ENCODE results near the gene AP1B1. TPM values are rescaled to one million over a fixed set of nuclear protein-coding genes. Genes with fewer than 3 reads are reported as not detected.

The AP1B1 gene
- total and polyA plus RNA-seq, 4 donors = 32.7 to 97.9 (median 50.0) TPM

GRCh38 chr22:29386708-29387107 is 1.7 kb downstream of the AP1B1 start:
- Histone ChIP-seq H3K4me1 (ENCODE audit: control insufficient read depth in 5 of 5, insufficient read depth in 5 of 5, low read length in 5 of 5) (peaks cover 2 to 17% (median 6%) of the 10 kb centered on the region in 5 donors), H3K4me3 (no peak overlapping the region)

GRCh38 chr22:29385748-29386147 is 2.6 kb downstream of the AP1B1 start:
- TF ChIP-seq CTCF (IDR thresholded peaks at IDR 0.05; ENCODE audit: control extremely low read depth, extremely low read depth) = no peak
- DNase-seq (peak in 1 of 3 donors; percentile 24), ATAC-seq (ENCODE audit: insufficient read depth, low FRiP score) (no peak)
- no peak overlapping the region for H3K9ac ChIP-seq (ENCODE audit: insufficient read depth in 1 of 2, low read length in 2 of 2)
- H3K27ac ChIP-seq (ENCODE audit: low read depth in 1 of 2, low read length in 1 of 2) = no peak overlapping the region
- no peaks in the 10 kb centered on the region for H3K9me3 ChIP-seq (ENCODE audit: control insufficient read depth in 4 of 4, insufficient read depth in 3 of 4, low read length in 3 of 4)
- H3K4me1 ChIP-seq (ENCODE audit: control insufficient read depth in 5 of 5, insufficient read depth in 5 of 5, low read length in 5 of 5) = peaks cover 2 to 17% (median 6%) of the 10 kb centered on the region in 5 donors
- H3K27me3 ChIP-seq (ENCODE audit: control insufficient read depth in 3 of 3, insufficient read depth in 3 of 3, low read length in 2 of 3) = no peaks in the 10 kb centered on the region
- 16 to 30% methylated on average over 4 of the region's 4 CpGs for WGBS, 2 donors
- H3K4me3 ChIP-seq = no peak overlapping the region
- H3K36me3 ChIP-seq (ENCODE audit: control insufficient read depth in 4 of 4, insufficient read depth in 4 of 4, low read length in 4 of 4) = peaks cover 0 to 3% (median 1%) of the 10 kb centered on the region in 4 donors

More at GRCh38 chr22:29386708-29387107, 1.7 kb downstream of the AP1B1 start:
- Histone ChIP-seq H3K27ac (ENCODE audit: low read depth in 1 of 2, low read length in 1 of 2) (peak overlapping the region in 1 of 2 donors; percentile 48), H3K9me3 (ENCODE audit: control insufficient read depth in 4 of 4, insufficient read depth in 3 of 4, low read length in 3 of 4) (no peaks in the 10 kb centered on the region), H3K27me3 (ENCODE audit: control insufficient read depth in 3 of 3, insufficient read depth in 3 of 3, low read length in 2 of 3) (no peaks in the 10 kb centered on the region), H3K36me3 (ENCODE audit: control insufficient read depth in 4 of 4, insufficient read depth in 4 of 4, low read length in 4 of 4) (peaks cover 0 to 3% (median 1%) of the 10 kb centered on the region in 4 donors), H3K9ac (ENCODE audit: insufficient read depth in 1 of 2, low read length in 2 of 2) (no peak overlapping the region)
- DNase-seq (no peak), ATAC-seq (ENCODE audit: insufficient read depth, low FRiP score) (no peak)
- no peak for TF ChIP-seq CTCF (IDR thresholded peaks at IDR 0.05; ENCODE audit: control extremely low read depth, extremely low read depth)
- WGBS, 2 donors = 71 to 75% methylated on average over 8 of the region's 8 CpGs

- peaks cover 2 to 17% (median 6%) of the 10 kb centered on the region in 5 donors for H3K4me1 ChIP-seq (ENCODE audit: control insufficient read depth in 5 of 5, insufficient read depth in 5 of 5, low read length in 5 of 5)
- H3K27ac ChIP-seq (ENCODE audit: low read depth in 1 of 2, low read length in 1 of 2) = no peak overlapping the region
- H3K9ac ChIP-seq (ENCODE audit: insufficient read depth in 1 of 2, low read length in 2 of 2) = no peak overlapping the region
- H3K36me3 ChIP-seq (ENCODE audit: control insufficient read depth in 4 of 4, insufficient read depth in 4 of 4, low read length in 4 of 4) = peaks cover 0 to 3% (median 1%) of the 10 kb centered on the region in 4 donors
- H3K9me3 ChIP-seq (ENCODE audit: control insufficient read depth in 4 of 4, insufficient read depth in 3 of 4, low read length in 3 of 4) = no peaks in the 10 kb centered on the region
- no peaks in the 10 kb centered on the region for H3K27me3 ChIP-seq (ENCODE audit: control insufficient read depth in 3 of 3, insufficient read depth in 3 of 3, low read length in 2 of 3)
- ATAC-seq (ENCODE audit: insufficient read depth, low FRiP score) (no peak), DNase-seq (no peak)
- 80 to 89% methylated on average over 3 of the region's 3 CpGs for WGBS, 2 donors
- TF ChIP-seq CTCF (IDR thresholded peaks at IDR 0.05; ENCODE audit: control extremely low read depth, extremely low read depth) = no peak
- H3K4me3 ChIP-seq = no peak overlapping the region
Observed at GRCh38 chr22:29385151-29385704, 3.1 kb downstream of the AP1B1 start.

- no peak for ATAC-seq (ENCODE audit: insufficient read depth, low FRiP score)
- H3K27me3 ChIP-seq (ENCODE audit: control insufficient read depth in 3 of 3, insufficient read depth in 3 of 3, low read length in 2 of 3) = no peaks in the 10 kb centered on the region
- 97 to 100% methylated on average over 1 of the region's 1 CpG for WGBS, 2 donors
Observed at GRCh38 chr22:29383740-29384139, 4.6 kb downstream of the AP1B1 start.

More at GRCh38 chr22:29383740-29384139, 4.6 kb downstream of the AP1B1 start:
- no peak overlapping the region for H3K4me3 ChIP-seq
- H3K9ac ChIP-seq (ENCODE audit: insufficient read depth in 1 of 2, low read length in 2 of 2) = no peak overlapping the region
- no peak for DNase-seq
- TF ChIP-seq CTCF (IDR thresholded peaks at IDR 0.05; ENCODE audit: control extremely low read depth, extremely low read depth) = no peak
- H3K27ac ChIP-seq (ENCODE audit: low read depth in 1 of 2, low read length in 1 of 2) = no peak overlapping the region
- peaks cover 0 to 18% (median 6%) of the 10 kb centered on the region in 5 donors for H3K4me1 ChIP-seq (ENCODE audit: control insufficient read depth in 5 of 5, insufficient read depth in 5 of 5, low read length in 5 of 5)
- no peaks in the 10 kb centered on the region for H3K9me3 ChIP-seq (ENCODE audit: control insufficient read depth in 4 of 4, insufficient read depth in 3 of 4, low read length in 3 of 4)
- peaks cover 0 to 3% (median 1%) of the 10 kb centered on the region in 4 donors for H3K36me3 ChIP-seq (ENCODE audit: control insufficient read depth in 4 of 4, insufficient read depth in 4 of 4, low read length in 4 of 4)
